ENCODE measurements around the gene ZNF225. TPM values are rescaled to one million over a fixed set of nuclear protein-coding genes. Genes with fewer than 3 reads are reported as not detected.

Gene ZNF225
- total and polyA plus RNA-seq, 9 of the 15 experiments (the other 6 are each of a cell fraction or from before 2014, with no cell fraction given), result 1.4 to 4.2 (median 2.2) TPM

DNA sequence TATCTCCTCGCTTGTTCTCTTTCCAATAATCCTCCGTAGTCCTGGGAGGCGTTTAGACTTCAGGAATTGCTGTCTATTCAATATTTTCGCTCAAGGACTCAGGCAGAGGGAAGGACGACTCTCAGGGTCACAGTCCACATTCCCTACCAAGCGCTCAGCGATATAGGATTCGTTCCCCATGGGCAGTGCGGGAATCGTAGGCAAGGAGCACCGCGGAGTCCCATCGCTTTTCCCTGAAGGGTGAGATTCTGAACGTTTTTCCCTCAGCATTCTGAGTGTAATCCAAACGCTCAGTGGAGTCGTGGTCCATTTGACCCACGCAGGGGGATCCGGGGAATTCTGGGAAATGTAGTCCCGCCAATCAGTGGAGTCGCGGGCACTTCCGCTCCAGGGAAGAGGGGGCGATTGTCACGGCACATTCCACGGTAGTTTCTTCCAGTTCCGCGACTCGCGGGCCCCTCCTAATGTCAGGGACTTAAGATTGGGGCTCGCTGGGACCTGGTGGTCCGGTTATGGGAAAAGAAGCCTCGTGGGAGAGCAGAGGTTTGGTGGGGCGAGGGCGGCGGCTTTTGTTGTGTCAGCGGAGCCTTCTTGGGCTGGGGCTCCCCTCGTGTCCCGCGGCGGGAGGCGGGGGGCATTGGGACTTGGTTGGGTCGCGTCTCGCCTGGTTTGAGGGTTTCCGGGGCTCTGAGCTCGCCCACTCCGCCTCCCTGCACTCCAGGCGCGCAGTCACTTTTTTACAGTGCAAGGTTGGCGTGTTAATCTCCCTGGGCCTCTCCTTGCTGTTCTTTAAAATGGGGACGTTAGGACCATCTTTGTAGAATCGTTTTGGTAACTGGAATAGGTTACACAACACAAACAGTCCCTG lies 28.2 kb downstream of the ZNF225 start, which contains the start of gene ZNF234 (continued):
- TF ChIP-seq THRAP3 (IDR thresholded peaks at IDR 0.05; ENCODE audit: borderline replicate concordance) (no peak), PML (IDR thresholded peaks at IDR 0.05; ENCODE audit: low read length) (no peak), STAT5B (CRISPR knock-in tag; IDR thresholded peaks at IDR 0.05) (no peak), NR0B1 (IDR thresholded peaks at IDR 0.05; ENCODE audit: partially characterized antibody) (no peak), ARID2 (IDR thresholded peaks at IDR 0.05) (no peak), YY1 (IDR thresholded peaks at IDR 0.05; ENCODE audit: borderline replicate concordance in 1 of 3, control insufficient read depth in 1 of 3, extremely low read depth in 1 of 3, insufficient read depth in 3 of 3, insufficient read length in 1 of 3, insufficient replicate concordance in 2 of 3, low read depth in 1 of 3, low read length in 2 of 3) (no peak), ZNF436 (CRISPR knock-in tag; IDR thresholded peaks at IDR 0.05) (no peak), KDM1A (IDR thresholded peaks at IDR 0.05) (peak; percentile 72 to 78), HDGF (IDR thresholded peaks at IDR 0.05) (no peak), SMAD1 (IDR thresholded peaks at IDR 0.05; ENCODE audit: low read depth, low read length, partially characterized antibody) (no peak), PPARD (CRISPR knock-in tag; IDR thresholded peaks at IDR 0.05) (no peak), PHTF2 (CRISPR knock-in tag; IDR thresholded peaks at IDR 0.05) (no peak), RAD21 (CRISPR knock-in tag; conservative IDR thresholded peaks at IDR 0.05 in 1 of 2, IDR thresholded peaks at IDR 0.05 in 1 of 2) (0 out of 4 replicates have a peak, but pooled peaks of 1 of the 2 experiments have one; percentile 26), ZNF507 (tag; conservative IDR thresholded peaks at IDR 0.05) (no peak), FIP1L1 (IDR thresholded peaks at IDR 0.05; ENCODE audit: low read depth, low read length, poor library complexity, severe bottlenecking) (no peak), ZNF766 (CRISPR knock-in tag; conservative IDR thresholded peaks at IDR 0.05) (no peak), KLF10 (CRISPR knock-in tag; IDR thresholded peaks at IDR 0.05) (no peak), MAFK (IDR thresholded peaks at IDR 0.05; ENCODE audit: low read length) (no peak), CCAR2 (IDR thresholded peaks at IDR 0.05; ENCODE audit: low read depth, low read length) (no peak)
- TF ChIP-seq, protein P1, sequence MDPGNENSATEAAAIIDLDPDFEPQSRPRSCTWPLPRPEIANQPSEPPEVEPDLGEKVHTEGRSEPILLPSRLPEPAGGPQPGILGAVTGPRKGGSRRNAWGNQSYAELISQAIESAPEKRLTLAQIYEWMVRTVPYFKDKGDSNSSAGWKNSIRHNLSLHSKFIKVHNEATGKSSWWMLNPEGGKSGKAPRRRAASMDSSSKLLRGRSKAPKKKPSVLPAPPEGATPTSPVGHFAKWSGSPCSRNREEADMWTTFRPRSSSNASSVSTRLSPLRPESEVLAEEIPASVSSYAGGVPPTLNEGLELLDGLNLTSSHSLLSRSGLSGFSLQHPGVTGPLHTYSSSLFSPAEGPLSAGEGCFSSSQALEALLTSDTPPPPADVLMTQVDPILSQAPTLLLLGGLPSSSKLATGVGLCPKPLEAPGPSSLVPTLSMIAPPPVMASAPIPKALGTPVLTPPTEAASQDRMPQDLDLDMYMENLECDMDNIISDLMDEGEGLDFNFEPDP (CRISPR knock-in tag; IDR thresholded peaks at IDR 0.05), result no peak
- TF ChIP-seq, protein P2, sequence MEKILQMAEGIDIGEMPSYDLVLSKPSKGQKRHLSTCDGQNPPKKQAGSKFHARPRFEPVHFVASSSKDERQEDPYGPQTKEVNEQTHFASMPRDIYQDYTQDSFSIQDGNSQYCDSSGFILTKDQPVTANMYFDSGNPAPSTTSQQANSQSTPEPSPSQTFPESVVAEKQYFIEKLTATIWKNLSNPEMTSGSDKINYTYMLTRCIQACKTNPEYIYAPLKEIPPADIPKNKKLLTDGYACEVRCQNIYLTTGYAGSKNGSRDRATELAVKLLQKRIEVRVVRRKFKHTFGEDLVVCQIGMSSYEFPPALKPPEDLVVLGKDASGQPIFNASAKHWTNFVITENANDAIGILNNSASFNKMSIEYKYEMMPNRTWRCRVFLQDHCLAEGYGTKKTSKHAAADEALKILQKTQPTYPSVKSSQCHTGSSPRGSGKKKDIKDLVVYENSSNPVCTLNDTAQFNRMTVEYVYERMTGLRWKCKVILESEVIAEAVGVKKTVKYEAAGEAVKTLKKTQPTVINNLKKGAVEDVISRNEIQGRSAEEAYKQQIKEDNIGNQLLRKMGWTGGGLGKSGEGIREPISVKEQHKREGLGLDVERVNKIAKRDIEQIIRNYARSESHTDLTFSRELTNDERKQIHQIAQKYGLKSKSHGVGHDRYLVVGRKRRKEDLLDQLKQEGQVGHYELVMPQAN (IDR thresholded peaks at IDR 0.05; ENCODE audit: borderline replicate concordance), result peak; percentile 21; the same call in 1 of the 2 replicates
- TF ChIP-seq, protein P3, sequence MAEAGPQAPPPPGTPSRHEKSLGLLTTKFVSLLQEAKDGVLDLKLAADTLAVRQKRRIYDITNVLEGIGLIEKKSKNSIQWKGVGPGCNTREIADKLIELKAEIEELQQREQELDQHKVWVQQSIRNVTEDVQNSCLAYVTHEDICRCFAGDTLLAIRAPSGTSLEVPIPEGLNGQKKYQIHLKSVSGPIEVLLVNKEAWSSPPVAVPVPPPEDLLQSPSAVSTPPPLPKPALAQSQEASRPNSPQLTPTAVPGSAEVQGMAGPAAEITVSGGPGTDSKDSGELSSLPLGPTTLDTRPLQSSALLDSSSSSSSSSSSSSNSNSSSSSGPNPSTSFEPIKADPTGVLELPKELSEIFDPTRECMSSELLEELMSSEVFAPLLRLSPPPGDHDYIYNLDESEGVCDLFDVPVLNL (CRISPR knock-in tag; IDR thresholded peaks at IDR 0.05; ENCODE audit: low read depth), result no peak

Measured in K562 (cell line).